IMR-90 (cell line): ENCODE results near the gene SLX4IP. TPM values are rescaled to one million over a fixed set of nuclear protein-coding genes. Genes with fewer than 3 reads are reported as not detected.
A peak's percentile ranks its signal among the peaks of the same experiment; 100 is the strongest.

Experiments used
- ATAC-seq: fragments of 200-7000 bp; cut with Tn5 transposase; 2 replicates; pipeline ENCODE4 v1.9.1; 2020; ENCODE audit warnings: low read depth, mild to moderate bottlenecking, moderate library complexity
- BruUV-seq: library from RNA; stranded (reverse); fragments of 400-500 nt; replicated peaks from 2 replicates; lab custom pipeline; 2021; lab: Mats Ljungman, UMichigan
- CTCF ChIA-PET: fragments of 300-600 bp; formaldehyde crosslinking; extraction: SDS; loops from one replicate; lab custom pipeline; 2021; ENCODE audit warnings: antibody characterized with exemption; lab: Yijun Ruan, JAX
- POLR2A ChIA-PET: fragments of 300-600 bp; sonication (Branson Sonifier 250); formaldehyde crosslinking; loops from one replicate; lab custom pipeline; 2022; ENCODE audit warnings: antibody characterized with exemption; ENCODE audit not compliant: unreplicated experiment; lab: Charles Lee
- DNase-seq: peaks from one replicate; pipeline ENCODE4 v3.0.0; 2013
- H2AFZ ChIP-seq: replicated peaks from 2 replicates; pipeline ENCODE3; 2013; ENCODE audit warnings: low read length, mild to moderate bottlenecking; ENCODE audit not compliant: poor library complexity
- H2AK5ac ChIP-seq: 2 replicates; pipeline ENCODE4 v1.6.1; 2013; ENCODE audit warnings: low read depth, low read length, inconsistent platforms
- H2AK9ac ChIP-seq: replicated peaks from 2 replicates; pipeline ENCODE3; 2013; ENCODE audit warnings: mild to moderate bottlenecking, low read depth, low read length, moderate library complexity; ENCODE audit not compliant: poor library complexity
- H2BK120ac ChIP-seq: 2 replicates; pipeline ENCODE4 v1.6.1; 2013; ENCODE audit warnings: low read depth, low read length, inconsistent platforms
- H2BK15ac ChIP-seq: 3 replicates; pipeline ENCODE4 v1.6.1; 2013; ENCODE audit warnings: low read depth, low read length, inconsistent platforms
- H2BK20ac ChIP-seq: 2 replicates; pipeline ENCODE4 v1.6.1; 2013; ENCODE audit warnings: low read depth, mild to moderate bottlenecking, inconsistent platforms, low read length, moderate library complexity
- H2BK5ac ChIP-seq: 2 replicates; pipeline ENCODE4 v1.6.1; 2013; ENCODE audit warnings: mild to moderate bottlenecking, low read depth, low read length, inconsistent platforms; ENCODE audit not compliant: poor library complexity, severe bottlenecking
- H3K14ac ChIP-seq: replicated peaks from 2 replicates; pipeline ENCODE4 v1.6.1; 2013; ENCODE audit warnings: low read depth, low read length, inconsistent platforms
- H3K18ac ChIP-seq: 2 replicates; pipeline ENCODE4 v1.6.1; 2013; ENCODE audit warnings: low read depth, low read length, control low read depth
- H3K23ac ChIP-seq: 2 replicates; pipeline ENCODE4 v1.6.1; 2013; ENCODE audit warnings: low read depth, low read length, inconsistent platforms
- H3K27ac ChIP-seq: 2 replicates; pipeline ENCODE4 v1.5.1; 2013; ENCODE audit warnings: mild to moderate bottlenecking, control low read depth, low read length; ENCODE audit not compliant: insufficient read depth
- H3K27me3 ChIP-seq: 2 replicates; pipeline ENCODE4 v1.6.1; 2013; ENCODE audit warnings: low read length; ENCODE audit not compliant: control insufficient read depth, insufficient read depth
- H3K36me3 ChIP-seq: 2 replicates; pipeline ENCODE4 v1.6.1; 2013; ENCODE audit warnings: low read length, mixed read lengths; ENCODE audit not compliant: control insufficient read depth, insufficient read depth
- H3K4ac ChIP-seq: 2 replicates; pipeline ENCODE4 v1.6.1; 2013; ENCODE audit warnings: low read depth, low read length, inconsistent platforms
- H3K4me1 ChIP-seq: 2 replicates; pipeline ENCODE4 v1.6.1; 2013; ENCODE audit warnings: low read length, mixed read lengths; ENCODE audit not compliant: control insufficient read depth, insufficient read depth
- H3K4me2 ChIP-seq: 2 replicates; pipeline ENCODE4 v1.6.1; 2013; ENCODE audit warnings: low read depth, mild to moderate bottlenecking, control low read depth, low read length, moderate library complexity
- H3K4me3 ChIP-seq: 2 replicates; pipeline ENCODE4 v1.5.1; 2013; ENCODE audit warnings: low read depth, mild to moderate bottlenecking, control low read depth, low read length, moderate library complexity; ENCODE audit not compliant: insufficient read depth
- H3K56ac ChIP-seq: 2 replicates; pipeline ENCODE4 v1.6.1; 2013; ENCODE audit warnings: low read length, inconsistent platforms; ENCODE audit not compliant: insufficient read depth; ENCODE audit errors: extremely low read depth
- H3K79me1 ChIP-seq, 2 experiments: 2 replicates each; pipeline ENCODE4 v1.6.1; 2013; ENCODE audit warnings: low read length in 2 of 2, inconsistent platforms in 1 of 2, low read depth in 1 of 2
- H3K9ac ChIP-seq: 2 replicates; pipeline ENCODE4 v1.6.1; 2013; ENCODE audit warnings: low read depth, low read length, control low read depth
- H3K9me1 ChIP-seq: 2 replicates; pipeline ENCODE4 v1.6.1; 2013; ENCODE audit warnings: low read length, inconsistent platforms; ENCODE audit not compliant: insufficient read depth
- H3K9me3 ChIP-seq: 2 replicates; pipeline ENCODE4 v1.6.1; 2013; ENCODE audit warnings: low read length; ENCODE audit not compliant: control insufficient read depth, insufficient read depth
- H4K20me1 ChIP-seq: 2 replicates; pipeline ENCODE4 v1.6.1; 2013; ENCODE audit warnings: low read length, inconsistent platforms; ENCODE audit not compliant: insufficient read depth
- H4K5ac ChIP-seq: 2 replicates; pipeline ENCODE4 v1.6.1; 2013; ENCODE audit warnings: mild to moderate bottlenecking, low read depth, low read length, control low read depth
- H4K8ac ChIP-seq, 2 experiments: 2 replicates each; pipeline ENCODE4 v1.6.1; 2013; ENCODE audit warnings: low read depth in 2 of 2, low read length in 2 of 2, control low read depth in 1 of 2, inconsistent platforms in 1 of 2
- H4K91ac ChIP-seq: 2 replicates; pipeline ENCODE4 v1.6.1; 2013; ENCODE audit warnings: low read depth, low read length, inconsistent platforms; ENCODE audit not compliant: insufficient read depth
- CHD1 ChIP-seq: IDR thresholded peaks from 2 replicates; pipeline ENCODE4 v1.6.1; 2012; ENCODE audit warnings: low read depth, low read length, improper control_type of control experiment
- MAZ ChIP-seq: IDR thresholded peaks from 2 replicates; pipeline ENCODE4 v1.6.1; 2012; ENCODE audit warnings: low read depth, mild to moderate bottlenecking, low read length, improper control_type of control experiment, moderate library complexity, borderline replicate concordance
- MXI1 ChIP-seq: IDR thresholded peaks from 2 replicates; pipeline ENCODE4 v1.6.1; 2012; ENCODE audit warnings: low read depth, mild to moderate bottlenecking, low read length, moderate library complexity, borderline replicate concordance
- RAD21 ChIP-seq: IDR thresholded peaks from 2 replicates; pipeline ENCODE4 v1.6.1; 2012; ENCODE audit warnings: low read length, improper control_type of control experiment
- RFX5 ChIP-seq: IDR thresholded peaks from 2 replicates; pipeline ENCODE4 v1.8.0; 2012; ENCODE audit warnings: low read depth, mild to moderate bottlenecking, low read length, moderate library complexity
- WGBS, 2 experiments: methylation state at CpG; one replicate each; pipeline versions ENCODE4 v1.1.5 to v1.1.7; 2013; ENCODE audit warnings: missing lambda C conversion rate in 2 of 2; ENCODE audit not compliant: insufficient read length in 1 of 2; ENCODE audit errors: extremely low coverage in 2 of 2; 5-methylcytosine and 5-hydroxymethylcytosine counted together
- dilution Hi-C: fragments of 300-500 bp; cut with HindIII; formaldehyde crosslinking; loops from one replicate; pipeline ENCODE4 v1.14.3; 2018; ENCODE audit warnings: low sequenced_read_pairs; ENCODE audit not compliant: unreplicated experiment
- in situ Hi-C: fragments of 300-500 bp; cut with MboI; formaldehyde crosslinking; loops from 3 replicates; pipeline ENCODE4 v1.14.3; 2019; ENCODE audit warnings: low sequenced_read_pairs, inconsistent platforms, mixed read lengths
- intact Hi-C: fragments of 100-400 bp; cut with micrococcal nuclease; formaldehyde crosslinking; loops from 2 replicates; pipeline ENCODE4 v1.10.0; 2022
- polyA plus RNA-seq, 3 experiments: library from polyadenylated mRNA; depleted of rRNA; stranded (reverse); fragments of >200 nt; gene quantifications; 2 replicates each; pipeline ENCODE4 v1.2.3, GENCODE V29; 2012; ENCODE audit warnings: low replicate concordance in 1 of 3
- total RNA-seq: library from RNA; depleted of rRNA; stranded (reverse); fragments of >200 nt; gene quantifications from 2 replicates; pipeline ENCODE4 v1.2.3, GENCODE V29; 2012

The SLX4IP gene
- total and polyA plus RNA-seq, 2 of the 4 experiments (the other 2 are of a cell fraction) = 1.3 to 5.9 TPM

GRCh38 chr20:10637031-10637559, 202.0 kb downstream of the SLX4IP start:
- BruUV-seq = no TSS peak
- intact Hi-C loops = loop anchor here (5.0 kb wide), 1 partner anchor 40 kb away; no protein-coding TSS in a partner anchor

More at GRCh38 chr20:10637031-10637559, 202.0 kb downstream of the SLX4IP start:
- peak overlapping the region; percentile 48 for H3K23ac ChIP-seq
- peak overlapping the region; percentile 30 for H3K18ac ChIP-seq
- peak overlapping the region; percentile 70 for H2BK120ac ChIP-seq
- peak overlapping the region; percentile 90 for H2BK20ac ChIP-seq
- H4K5ac ChIP-seq = peak overlapping the region; percentile 41; the same call in 1 of the 2 replicates
- no peak overlapping the region for H3K56ac ChIP-seq
- dilution Hi-C loops = no loop called here
- ChIA-PET POLR2A (interaction anchor here (1.0 kb wide), 1 partner anchor 12 kb away, joined by 11 read pairs; no protein-coding TSS in a partner anchor), CTCF (interaction anchor here (0.6 to 1.5 kb wide), 3 partner anchors 34 to 907 kb away, joined by 3 read pairs; no protein-coding TSS in a partner anchor)
- peak overlapping the region; percentile 20 for H3K14ac ChIP-seq
- peak overlapping the region; percentile 15; the same call in 1 of the 2 replicates for H3K27ac ChIP-seq
- H4K91ac ChIP-seq = peak overlapping the region; percentile 71
- H2AFZ ChIP-seq = peak overlapping the region; percentile 78
- H2AK5ac ChIP-seq = peak overlapping the region; percentile 57
- H3K36me3 ChIP-seq = peaks cover 34% of the 10 kb centered on the region
- H3K4me1 ChIP-seq = peaks cover 24% of the 10 kb centered on the region
- H4K20me1 ChIP-seq = no peaks in the 10 kb centered on the region
- H3K9ac ChIP-seq = no peak overlapping the region
- H3K27me3 ChIP-seq = no peaks in the 10 kb centered on the region
- in situ Hi-C loops = no loop called here
- peak overlapping the region; percentile 55; the same call in 2 of the 3 replicates for H2BK15ac ChIP-seq
- no peaks in the 10 kb centered on the region for H3K9me3 ChIP-seq
- H4K8ac ChIP-seq = peak overlapping the region in 1 of 2 experiments; percentile 43; a peak in 2 of 4 replicates
- peak overlapping the region; percentile 53 for H3K4ac ChIP-seq
- peaks cover 0 to 25% of the 10 kb centered on the region in 2 experiments; a peak in 2 of 4 replicates for H3K79me1 ChIP-seq
- peak; percentile 77 for DNase-seq
- H2AK9ac ChIP-seq = peak overlapping the region; percentile 39
- peak overlapping the region; percentile 18 for H2BK5ac ChIP-seq
- peak; percentile 45 for ATAC-seq
- H3K9me1 ChIP-seq = peaks cover 23% of the 10 kb centered on the region
- H3K4me3 ChIP-seq = no peak overlapping the region
- 60% methylated on average over 1 of the region's 10 CpGs; no CpG with 5 or more reads in 1 of the 2 experiments for WGBS, 2 experiments
- H3K4me2 ChIP-seq = peak overlapping the region; percentile 5; the same call in 1 of the 2 replicates
- 0 out of 2 replicates have a peak, but pooled peaks have one; percentile 10 for TF ChIP-seq MXI1
- no peak; the same call in 1 of the 2 replicates for TF ChIP-seq RAD21
- no peak for TF ChIP-seq RFX5
- TF ChIP-seq MAZ = no peak
- TF ChIP-seq CHD1 = no peak
